ENCODE results near the gene CKS1B.

DNA sequence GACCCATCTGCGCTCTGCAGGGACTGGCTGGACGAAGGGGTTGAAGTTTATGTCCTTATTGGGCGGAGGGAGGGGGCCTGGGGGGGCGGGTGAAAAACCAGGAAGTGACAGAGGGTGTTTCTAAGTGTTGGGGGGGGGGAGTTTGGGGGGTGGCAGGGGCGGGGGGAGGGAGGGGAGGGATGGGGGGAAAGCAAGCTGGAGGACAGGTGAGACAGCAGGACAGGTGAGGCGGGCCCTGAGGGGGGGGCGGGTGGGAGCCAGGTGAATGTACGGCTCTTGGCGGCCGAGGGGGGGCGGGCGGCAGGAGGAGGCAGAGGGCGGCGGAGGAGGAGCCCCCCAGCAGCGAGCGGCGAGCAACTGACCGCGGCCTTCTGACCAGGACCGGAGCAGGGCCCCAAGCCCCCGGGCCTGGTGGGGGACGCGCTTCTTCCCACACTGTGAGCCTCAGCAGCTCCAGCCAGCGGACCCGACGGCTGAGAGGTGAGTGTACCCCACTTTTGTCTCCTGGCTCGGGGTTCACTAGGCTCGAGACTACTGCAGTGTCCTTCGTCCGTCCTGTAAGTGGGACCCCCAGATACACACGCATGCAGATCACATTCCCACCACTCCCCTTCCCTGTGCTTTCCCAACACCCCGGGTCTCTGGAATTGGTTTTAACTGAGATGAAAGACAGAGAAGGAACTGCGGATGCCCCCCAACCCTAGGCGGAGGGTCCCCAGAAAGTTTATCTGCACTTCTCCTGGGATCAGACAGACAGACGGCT, 28.2 kb downstream of the CKS1B start, which contains the start of gene ZBTB7B:
- no peak for TF ChIP-seq CTCF (conservative IDR thresholded peaks at IDR 0.05 in 1 of 2, IDR thresholded peaks at IDR 0.05 in 1 of 2; ENCODE audit: low read depth in 1 of 2, low read length in 2 of 2)
- TF ChIP-seq EZH2 (IDR thresholded peaks at IDR 0.05; ENCODE audit: low read length, missing control alignments) = no peak

Data from fibroblast of lung (primary cell).